WTC11 (cell line): Measurements from ENCODE around the gene RELB. TPM values are rescaled to one million over a fixed set of nuclear protein-coding genes. Genes with fewer than 3 reads are reported as not detected.

Source experiments
- ATAC-seq: fragments of 200-7000 bp; cut with Tn5 transposase; 2 replicates; pipeline ENCODE4 v1.10.0; 2021; ENCODE audit warnings: mild to moderate bottlenecking, moderate library complexity
- CTCF ChIA-PET: fragments of 300-600 bp; sonication (Branson Sonifier 250); formaldehyde crosslinking; loops from one replicate; lab custom pipeline; 2021; ENCODE audit warnings: antibody characterized with exemption; lab: Charles Lee
- POLR2A ChIA-PET: fragments of 350-600 bp; sonication (Branson Sonifier 250); formaldehyde crosslinking; loops from one replicate; lab custom pipeline; 2021; ENCODE audit warnings: antibody characterized with exemption; lab: Charles Lee
- DNase-seq: peaks from one replicate; pipeline ENCODE4 v3.0.0; 2021; ENCODE audit warnings: low spot score
- H3K27ac Mint-ChIP-seq: 2 replicates; pipeline ENCODE4 v1.8.0; 2021; ENCODE audit warnings: mixed read lengths
- H3K27me3 Mint-ChIP-seq: 2 replicates; pipeline ENCODE4 v1.8.0; 2021; ENCODE audit warnings: low read depth, mild to moderate bottlenecking, moderate library complexity, mixed read lengths
- H3K36me3 Mint-ChIP-seq: 2 replicates; pipeline ENCODE4 v1.8.0; 2021; ENCODE audit warnings: mixed read lengths
- H3K4me1 Mint-ChIP-seq: 2 replicates; pipeline ENCODE4 v1.8.0; 2022; ENCODE audit warnings: mixed read lengths
- H3K4me3 Mint-ChIP-seq: 2 replicates; pipeline ENCODE4 v1.8.0; 2021; ENCODE audit warnings: mild to moderate bottlenecking, moderate library complexity, mixed read lengths
- H3K9me3 Mint-ChIP-seq: 2 replicates; pipeline ENCODE4 v1.8.0; 2021; ENCODE audit warnings: mixed read lengths
- ARID4B ChIP-seq: sonication (generic); formaldehyde crosslinking; IDR thresholded peaks from 2 replicates; pipeline ENCODE4 v1.8.0; 2023; ENCODE audit warnings: missing genetic modification reagents, mild to moderate bottlenecking, borderline replicate concordance
- FOXJ3 ChIP-seq: sonication (generic); formaldehyde crosslinking; IDR thresholded peaks from 2 replicates; pipeline ENCODE4 v1.9.0; 2021; ENCODE audit warnings: missing genetic modification reagents, mild to moderate bottlenecking, borderline replicate concordance
- GRHL2 ChIP-seq: fragments of 250-450 bp; sonication (Bioruptor Pico); IDR thresholded peaks from 2 replicates; pipeline ENCODE4 v1.8.0; 2022; ENCODE audit warnings: mild to moderate bottlenecking, moderate library complexity; ENCODE audit not compliant: insufficient replicate concordance, severe bottlenecking
- IRF1 ChIP-seq: sonication (generic); formaldehyde crosslinking; IDR thresholded peaks from 2 replicates; pipeline ENCODE4 v1.8.0; 2023; ENCODE audit warnings: missing genetic modification reagents
- JAZF1 ChIP-seq: fragments of 250-450 bp; sonication (Bioruptor Pico); IDR thresholded peaks from 2 replicates; pipeline ENCODE4 v1.9.0; 2021; ENCODE audit warnings: moderate library complexity, mild to moderate bottlenecking, inconsistent platforms
- JUN ChIP-seq: sonication (generic); formaldehyde crosslinking; IDR thresholded peaks from 2 replicates; pipeline ENCODE4 v1.8.0; 2023; ENCODE audit warnings: mild to moderate bottlenecking, missing genetic modification reagents
- NFE2L1 ChIP-seq: sonication (generic); formaldehyde crosslinking; IDR thresholded peaks from 2 replicates; pipeline ENCODE4 v1.8.1; 2023; ENCODE audit warnings: missing genetic modification reagents
- NFYB ChIP-seq: sonication (generic); formaldehyde crosslinking; conservative IDR thresholded peaks from 2 replicates; pipeline ENCODE4 v1.8.0; 2022; ENCODE audit warnings: low read depth, missing genetic modification reagents
- SMAD4 ChIP-seq: sonication (generic); formaldehyde crosslinking; IDR thresholded peaks from 2 replicates; pipeline ENCODE4 v1.8.0; 2022; ENCODE audit warnings: mild to moderate bottlenecking, missing genetic modification reagents
- STAT6 ChIP-seq: sonication (generic); formaldehyde crosslinking; conservative IDR thresholded peaks from 2 replicates; pipeline ENCODE4 v1.8.1; 2023; ENCODE audit warnings: mild to moderate bottlenecking, low read depth, missing genetic modification reagents, moderate library complexity
- USF2 ChIP-seq: sonication (generic); formaldehyde crosslinking; IDR thresholded peaks from 2 replicates; pipeline ENCODE4 v1.8.1; 2023; ENCODE audit warnings: mild to moderate bottlenecking, missing genetic modification reagents, moderate library complexity
- ZBTB21 ChIP-seq: sonication (generic); formaldehyde crosslinking; IDR thresholded peaks from 2 replicates; pipeline ENCODE4 v1.8.1; 2023; ENCODE audit warnings: mild to moderate bottlenecking, missing genetic modification reagents, borderline replicate concordance
- ZNF121 ChIP-seq: sonication (generic); formaldehyde crosslinking; IDR thresholded peaks from 2 replicates; pipeline ENCODE4 v1.8.0; 2023; ENCODE audit warnings: missing genetic modification reagents
- ZNF219 ChIP-seq: sonication (generic); formaldehyde crosslinking; IDR thresholded peaks from 2 replicates; pipeline ENCODE4 v1.8.0; 2023; ENCODE audit warnings: missing genetic modification reagents, mild to moderate bottlenecking, borderline replicate concordance
- ZNF317 ChIP-seq: sonication (generic); formaldehyde crosslinking; IDR thresholded peaks from 2 replicates; pipeline ENCODE4 v1.8.1; 2023; ENCODE audit warnings: low read depth, mild to moderate bottlenecking, moderate library complexity, missing genetic modification reagents, borderline replicate concordance
- ZNF396 ChIP-seq: fragments of 250-450 bp; sonication (Bioruptor Pico); IDR thresholded peaks from 2 replicates; pipeline ENCODE4 v1.8.0; 2021; ENCODE audit warnings: mild to moderate bottlenecking, moderate library complexity, borderline replicate concordance
- ZNF416 ChIP-seq: fragments of 250-450 bp; sonication (Bioruptor Pico); IDR thresholded peaks from 2 replicates; pipeline ENCODE4 v1.9.0; 2021; ENCODE audit warnings: mild to moderate bottlenecking, inconsistent platforms
- ZNF532 ChIP-seq: fragments of 250-450 bp; sonication (Bioruptor Pico); IDR thresholded peaks from 2 replicates; pipeline ENCODE4 v1.9.0; 2021; ENCODE audit warnings: mild to moderate bottlenecking, borderline replicate concordance
- ZNF671 ChIP-seq: fragments of 250-450 bp; sonication (Bioruptor Pico); IDR thresholded peaks from 2 replicates; pipeline ENCODE4 v1.8.0; 2021; ENCODE audit warnings: mild to moderate bottlenecking
- total RNA-seq: library from RNA; stranded (reverse); gene quantifications from 3 replicates; pipeline ENCODE4 v1.2.3, GENCODE V29; 2021

Gene RELB
- total RNA-seq, 1 experiment from 2014 or later: 8.9 TPM

- ChIA-PET POLR2A (no interaction called here), CTCF (interaction anchor here (1.1 to 2.3 kb wide), 2 partner anchors 28 to 51 kb away, joined by 4 to 6 read pairs; no protein-coding TSS in a partner anchor)
- no peak for ATAC-seq
- Mint-ChIP-seq H3K4me3 (no peak overlapping the region), H3K27me3 (no peaks in the 10 kb centered on the region), H3K27ac (peak overlapping the region; percentile 49; the same call in 1 of the 2 replicates), H3K4me1 (peaks cover 11% of the 10 kb centered on the region), H3K36me3 (peaks cover 27% of the 10 kb centered on the region), H3K9me3 (no peaks in the 10 kb centered on the region)
- no peak for DNase-seq
- TF ChIP-seq ZNF121 (no peak), STAT6 (CRISPR knock-in tag) (no peak), NFYB (no peak), ZNF671 (CRISPR knock-in tag) (no peak), ZNF219 (CRISPR knock-in tag) (no peak), SMAD4 (CRISPR knock-in tag) (no peak), NFE2L1 (no peak), ZNF396 (CRISPR knock-in tag) (no peak), USF2 (CRISPR knock-in tag) (no peak), IRF1 (CRISPR knock-in tag) (no peak), ZNF317 (CRISPR knock-in tag) (no peak), ARID4B (no peak), GRHL2 (no peak), FOXJ3 (no peak)
Observed at GRCh38 chr19:44960906-44961728, 40.1 kb upstream of the RELB start.

- CTCF ChIA-PET: interaction anchor here (1.1 to 2.3 kb wide), 2 partner anchors 27 to 51 kb away, joined by 4 to 6 read pairs; no protein-coding TSS in a partner anchor
- no peaks in the 10 kb centered on the region for H3K27me3 Mint-ChIP-seq
- H3K36me3 Mint-ChIP-seq: peaks cover 27% of the 10 kb centered on the region
- no peak overlapping the region for H3K27ac Mint-ChIP-seq
- DNase-seq: no peak
- H3K9me3 Mint-ChIP-seq: no peaks in the 10 kb centered on the region
- H3K4me3 Mint-ChIP-seq: no peak overlapping the region
- H3K4me1 Mint-ChIP-seq: peaks cover 4% of the 10 kb centered on the region; the same call in 1 of the 2 replicates
- POLR2A ChIA-PET: no interaction called here
- no peak for ATAC-seq
- no peak for TF ChIP-seq ZNF416 (CRISPR knock-in tag)
- TF ChIP-seq NFE2L1: no peak
- TF ChIP-seq IRF1 (CRISPR knock-in tag): no peak
- TF ChIP-seq JAZF1 (CRISPR knock-in tag): no peak
- no peak for TF ChIP-seq JUN (CRISPR knock-in tag)
- no peak for TF ChIP-seq ZNF219 (CRISPR knock-in tag)
- TF ChIP-seq ZBTB21: no peak
- no peak for TF ChIP-seq ZNF532 (CRISPR knock-in tag)
Observed at GRCh38 chr19:44961821-44962220, 39.4 kb upstream of the RELB start.
